WERI-Rb-1 (cell line): ENCODE results near the gene HS1BP3.

Experiments
- DNase-seq: peaks from one replicate; pipeline ENCODE4 v3.0.0-alpha.2; 2020
- H3K27ac ChIP-seq: fragments of 250-450 bp; sonication (Bioruptor Pico); 2 replicates; pipeline ENCODE4 v1.5.1; 2020; ENCODE audit warnings: mild to moderate bottlenecking, moderate library complexity
- H3K27me3 ChIP-seq: fragments of 250-450 bp; sonication (Bioruptor Pico); 2 replicates; pipeline ENCODE4 v1.5.1; 2021; ENCODE audit warnings: mild to moderate bottlenecking, low read depth, moderate library complexity; ENCODE audit not compliant: insufficient read depth, severe bottlenecking
- H3K36me3 ChIP-seq: fragments of 250-450 bp; sonication (Bioruptor Pico); 2 replicates; pipeline ENCODE4 v1.5.1; 2020; ENCODE audit warnings: mild to moderate bottlenecking, moderate library complexity
- H3K4me3 ChIP-seq: 2 replicates; pipeline ENCODE4 v1.5.1; 2011; ENCODE audit warnings: low read depth, mild to moderate bottlenecking, control low read depth, low read length
- H3K9me3 ChIP-seq: fragments of 250-450 bp; sonication (Bioruptor Pico); 2 replicates; pipeline ENCODE4 v1.5.1; 2021; ENCODE audit warnings: mild to moderate bottlenecking, moderate library complexity; ENCODE audit not compliant: severe bottlenecking
- CTCF ChIP-seq: IDR thresholded peaks from 2 replicates; pipeline ENCODE4 v1.5.1; 2011; ENCODE audit warnings: low read depth, mild to moderate bottlenecking, control low read depth, inconsistent platforms, low read length

HS1BP3 gene

GRCh38 chr2:20692081-20692480 lies 41.2 kb upstream of the HS1BP3 start:
- peaks cover 4% of the 10 kb centered on the region; the same call in 1 of the 2 replicates for H3K36me3 ChIP-seq

DNA sequence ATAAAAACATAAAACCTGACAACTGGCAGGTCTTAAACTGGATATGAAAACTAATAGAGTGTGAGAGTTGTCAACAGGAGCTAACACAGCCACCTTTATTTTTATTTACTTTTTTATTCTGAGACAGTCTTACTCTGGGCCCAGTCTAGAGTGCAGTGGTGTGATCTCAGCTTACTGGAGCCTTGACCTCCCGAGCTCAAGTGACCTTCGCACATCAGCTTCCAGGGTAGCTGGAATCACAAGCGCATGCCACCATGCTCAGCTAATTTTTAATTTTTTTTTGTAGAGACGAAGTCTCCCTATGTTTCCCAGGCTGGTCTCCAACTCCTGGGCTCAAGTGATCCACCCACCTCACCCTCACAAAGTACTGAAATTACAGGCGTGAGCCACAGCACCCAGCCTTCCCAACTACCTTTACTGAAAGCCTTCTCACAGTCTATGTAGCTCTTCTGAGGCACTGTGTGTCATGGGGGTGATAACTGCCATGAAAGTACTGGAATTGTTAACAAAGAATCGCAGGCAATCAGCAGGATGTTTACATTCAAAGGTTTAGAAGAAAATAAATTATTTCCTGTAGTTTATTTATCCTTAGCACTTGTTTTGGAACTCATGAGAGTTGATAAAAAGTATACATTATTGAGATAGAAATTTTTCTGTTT lies 40.3 kb upstream of the HS1BP3 start:
- no peak for DNase-seq
- no peak overlapping the region for H3K27ac ChIP-seq
- H3K36me3 ChIP-seq: peaks cover 7% of the 10 kb centered on the region; the same call in 1 of the 2 replicates
- H3K27me3 ChIP-seq: no peaks in the 10 kb centered on the region
- no peak for TF ChIP-seq CTCF
- no peak overlapping the region for H3K4me3 ChIP-seq
- peaks cover 2% of the 10 kb centered on the region for H3K9me3 ChIP-seq

More at GRCh38 chr2:20692081-20692480, 41.2 kb upstream of the HS1BP3 start:
- Histone ChIP-seq H3K4me3 (no peak overlapping the region), H3K9me3 (peaks cover 2% of the 10 kb centered on the region), H3K27me3 (no peaks in the 10 kb centered on the region), H3K27ac (no peak overlapping the region)
- no peak for DNase-seq
- TF ChIP-seq CTCF: no peak

GRCh38 chr2:20689428-20690264 lies 38.7 kb upstream of the HS1BP3 start:
- peaks cover 9% of the 10 kb centered on the region; the same call in 1 of the 2 replicates for H3K36me3 ChIP-seq
- no peak overlapping the region for H3K27ac ChIP-seq
- no peak for TF ChIP-seq CTCF
- no peak for DNase-seq
- peaks cover 2% of the 10 kb centered on the region for H3K9me3 ChIP-seq
- H3K27me3 ChIP-seq: no peaks in the 10 kb centered on the region
- no peak overlapping the region for H3K4me3 ChIP-seq

- DNase-seq: no peak
- Histone ChIP-seq H3K27me3 (no peaks in the 10 kb centered on the region), H3K4me3 (no peak overlapping the region), H3K27ac (no peak overlapping the region), H3K9me3 (peaks cover 2% of the 10 kb centered on the region), H3K36me3 (peaks cover 5% of the 10 kb centered on the region; the same call in 1 of the 2 replicates)
- no peak for TF ChIP-seq CTCF
Measured at GRCh38 chr2:20687260-20687832, 36.4 kb upstream of the HS1BP3 start.

GRCh38 chr2:20684581-20685063 lies 33.7 kb upstream of the HS1BP3 start:
- Histone ChIP-seq H3K4me3 (no peak overlapping the region), H3K27ac (no peak overlapping the region), H3K36me3 (peaks cover 5% of the 10 kb centered on the region; the same call in 1 of the 2 replicates), H3K9me3 (peaks cover 2% of the 10 kb centered on the region), H3K27me3 (no peaks in the 10 kb centered on the region)
- TF ChIP-seq CTCF: no peak
- no peak for DNase-seq
